ENCODE measurements around the gene CLK2.

GRCh38 chr1:155245163-155245524 lies 28.2 kb downstream of the CLK2 start:
- TF ChIP-seq CTCF (conservative IDR thresholded peaks at IDR 0.05 in 1 of 2, IDR thresholded peaks at IDR 0.05 in 1 of 2; ENCODE audit: extremely low read depth in 1 of 2, insufficient read depth in 1 of 2, low read depth in 1 of 2, low read length in 2 of 2) (no peak), EZH2 (IDR thresholded peaks at IDR 0.05; ENCODE audit: borderline replicate concordance, low read length) (no peak)

Data from mammary epithelial cell (primary cell).